Natural killer cell treated with Interleukin-12 subunit alpha and Interleukin-12 subunit beta and Interleukin-15 and Interleukin-18, amount 100 ng/mL, for 72 hours (primary cell): ENCODE data around the gene SCGB3A1. TPM values are rescaled to one million over a fixed set of nuclear protein-coding genes. Genes with fewer than 3 reads are reported as not detected.

Source experiments
- ATAC-seq, 2 donors: fragments of 150-1000 bp; cut with Tn5 transposase in 1 of 2; sonication (Bioruptor Pico), chemical (Tn5 transposase) in 1 of 2; 2 replicates each; pipeline ENCODE4 v1.10.0; 2021
- DNase-seq: peaks from one replicate; pipeline ENCODE4 v3.0.0; 2022; ENCODE audit warnings: low spot score
- H3K27ac Mint-ChIP-seq, 2 donors: 1 replicate in 1 of 2; 2 replicates in 1 of 2; pipeline ENCODE4 v1.8.0; 2022; ENCODE audit warnings: mixed read lengths in 2 of 2, mild to moderate bottlenecking in 1 of 2, moderate library complexity in 1 of 2
- H3K27me3 Mint-ChIP-seq, 2 donors: 1 replicate in 1 of 2; 2 replicates in 1 of 2; pipeline ENCODE4 v1.8.0; 2022; ENCODE audit warnings: mixed read lengths in 2 of 2
- H3K36me3 Mint-ChIP-seq: one replicate; pipeline ENCODE4 v1.8.0; 2022; ENCODE audit warnings: mixed read lengths
- H3K4me1 Mint-ChIP-seq, 2 donors: 1 replicate in 1 of 2; 2 replicates in 1 of 2; pipeline ENCODE4 v1.8.0; 2022; ENCODE audit warnings: low read depth in 2 of 2, mixed read lengths in 2 of 2, mild to moderate bottlenecking in 1 of 2
- H3K4me3 Mint-ChIP-seq: one replicate; pipeline ENCODE4 v1.8.0; 2022; ENCODE audit warnings: mixed read lengths
- H3K9me3 Mint-ChIP-seq: 2 replicates; pipeline ENCODE4 v1.8.0; 2022; ENCODE audit warnings: mixed read lengths
- total RNA-seq, 2 donors: library from RNA; stranded (reverse); gene quantifications; one replicate each; pipeline ENCODE4 v1.2.3, GENCODE V29; 2022

SCGB3A1 gene
- total RNA-seq, 2 donors from 2014 or later: not detected

DNA sequence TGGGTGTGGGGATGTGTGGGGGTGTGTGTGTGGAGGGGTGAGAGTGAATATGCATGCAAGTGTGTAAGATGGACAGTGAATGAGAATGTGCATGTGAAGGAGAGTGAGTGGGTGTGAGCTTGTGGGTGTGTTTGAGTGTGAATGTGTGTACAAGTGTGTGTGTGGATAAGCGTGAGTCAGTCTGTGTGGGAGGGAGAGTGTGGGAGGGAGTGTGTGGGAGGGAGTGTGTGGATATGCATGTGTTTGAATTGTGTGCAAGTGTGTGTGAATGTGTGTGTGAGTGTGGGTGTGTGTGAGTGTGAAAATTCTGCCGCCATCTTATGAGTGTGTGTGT, 3.7 kb upstream of the SCGB3A1 start:
- Mint-ChIP-seq H3K27ac (no peak overlapping the region), H3K27me3 (peaks cover 10 to 12% of the 10 kb centered on the region in 2 donors), H3K4me3 (no peak overlapping the region), H3K36me3 (peaks cover 5% of the 10 kb centered on the region), H3K9me3 (no peaks in the 10 kb centered on the region), H3K4me1 (peaks cover 0 to 4% of the 10 kb centered on the region in 2 donors)
- ATAC-seq: no peak
- no peak for DNase-seq

DNA sequence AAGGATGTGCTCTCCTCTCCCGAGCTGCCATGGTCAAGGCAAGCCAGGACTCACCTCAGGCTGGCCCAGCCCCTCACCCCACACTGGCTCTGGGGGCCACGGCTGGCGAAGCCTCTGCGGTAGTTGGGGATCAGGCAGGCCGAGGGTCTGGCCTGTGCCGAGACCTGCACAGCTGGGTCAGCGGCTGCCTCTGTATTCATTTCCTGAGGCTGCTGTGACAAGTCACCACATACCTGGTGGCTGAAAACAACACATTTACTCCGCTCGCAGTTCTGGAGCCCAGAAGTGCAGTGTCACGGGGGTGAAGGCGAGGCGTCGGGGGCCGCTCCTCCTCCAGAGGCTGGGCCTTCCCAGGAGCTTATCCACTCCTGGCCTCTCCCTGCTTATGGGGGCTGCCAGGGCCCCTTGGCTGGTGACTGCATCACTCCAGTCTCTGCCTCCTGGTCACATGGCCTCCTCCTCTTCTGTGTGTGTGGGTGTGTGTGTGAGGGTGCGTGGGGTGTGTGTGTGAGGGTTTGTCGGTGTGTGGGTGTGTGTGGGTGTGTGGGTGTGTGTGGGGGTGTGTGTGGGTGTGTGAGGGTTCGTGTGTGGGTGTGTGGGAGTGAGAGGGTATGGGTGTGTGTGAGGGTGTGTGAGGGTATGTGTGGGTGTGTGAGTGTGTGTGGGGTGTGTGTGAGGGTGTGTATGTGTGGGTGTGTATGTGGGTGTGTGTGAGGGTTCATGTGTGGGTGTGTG, 3.2 kb upstream of the SCGB3A1 start:
- no peak overlapping the region for H3K27ac Mint-ChIP-seq
- H3K9me3 Mint-ChIP-seq: no peaks in the 10 kb centered on the region
- ATAC-seq (no peak), DNase-seq (no peak)
- H3K4me3 Mint-ChIP-seq: no peak overlapping the region
- peaks cover 5% of the 10 kb centered on the region for H3K36me3 Mint-ChIP-seq
- peaks cover 0 to 4% of the 10 kb centered on the region in 2 donors for H3K4me1 Mint-ChIP-seq
- H3K27me3 Mint-ChIP-seq: peaks cover 12 to 13% of the 10 kb centered on the region in 2 donors

DNA sequence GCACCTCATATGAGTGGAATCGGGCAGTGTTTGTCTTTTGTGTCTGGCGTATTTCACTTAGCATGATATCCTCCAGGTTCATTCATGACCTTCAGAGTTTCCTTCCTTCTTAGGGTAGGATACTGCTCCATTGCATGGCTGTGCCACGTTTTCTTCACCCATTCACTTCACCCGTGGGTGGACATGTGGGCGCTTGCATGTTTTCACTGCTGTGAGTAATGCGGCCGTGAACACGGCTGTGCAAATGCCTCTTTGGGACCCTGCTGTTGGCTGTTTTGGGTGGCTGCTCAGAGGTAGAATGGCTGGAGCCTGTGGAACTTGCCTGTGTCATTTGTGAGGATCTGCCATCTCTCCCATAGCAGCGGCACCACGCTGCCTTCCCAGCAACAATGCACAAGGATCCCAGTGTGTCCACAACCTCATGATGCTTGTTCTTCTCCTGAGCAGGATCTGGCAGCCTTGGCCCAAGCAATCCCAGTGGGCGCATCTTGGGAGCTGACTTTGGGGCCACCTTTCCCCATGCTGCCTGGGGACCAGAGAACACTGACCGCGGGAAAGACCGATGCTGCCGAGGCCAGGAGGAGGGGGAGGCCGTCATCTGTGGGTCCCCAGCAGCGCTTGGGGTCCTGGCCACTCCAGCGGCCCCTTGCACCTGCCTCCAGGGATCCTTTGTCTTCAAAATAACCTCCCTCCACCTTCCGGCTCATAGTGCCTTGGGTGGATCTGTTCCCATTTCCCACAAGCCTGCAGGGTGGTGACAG, 2.3 kb upstream of the SCGB3A1 start:
- Mint-ChIP-seq H3K36me3 (peaks cover 5% of the 10 kb centered on the region), H3K4me3 (no peak overlapping the region), H3K27me3 (peaks cover 12 to 18% of the 10 kb centered on the region in 2 donors), H3K4me1 (peaks cover 0 to 4% of the 10 kb centered on the region in 2 donors), H3K9me3 (no peaks in the 10 kb centered on the region), H3K27ac (no peak overlapping the region)
- ATAC-seq (no peak), DNase-seq (no peak)

DNA sequence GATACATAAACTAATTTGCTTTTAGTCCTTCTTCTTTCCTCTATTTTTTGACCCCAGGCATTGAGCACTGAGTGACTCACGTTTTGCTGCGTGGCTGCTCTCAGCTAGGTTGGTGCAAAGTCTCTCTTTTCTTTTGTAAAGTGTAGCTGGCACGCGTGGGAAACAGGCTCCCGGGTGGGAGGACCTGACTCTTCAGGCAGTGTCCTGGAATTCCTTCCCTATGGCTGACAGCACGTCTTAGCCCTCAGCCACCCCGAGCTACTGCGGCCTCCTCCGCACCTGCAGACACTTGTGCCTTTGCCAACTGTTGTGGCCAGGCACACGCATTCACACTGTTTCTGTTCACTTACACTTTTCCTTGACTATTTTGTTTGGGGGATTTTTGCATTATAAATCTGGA, 877 bp upstream of the SCGB3A1 start:
- Mint-ChIP-seq H3K27me3 (peaks cover 12 to 18% of the 10 kb centered on the region in 2 donors), H3K27ac (no peak overlapping the region), H3K36me3 (peaks cover 5% of the 10 kb centered on the region), H3K4me1 (peaks cover 0 to 4% of the 10 kb centered on the region in 2 donors), H3K4me3 (no peak overlapping the region), H3K9me3 (no peaks in the 10 kb centered on the region)
- no peak for ATAC-seq
- DNase-seq: no peak

DNA sequence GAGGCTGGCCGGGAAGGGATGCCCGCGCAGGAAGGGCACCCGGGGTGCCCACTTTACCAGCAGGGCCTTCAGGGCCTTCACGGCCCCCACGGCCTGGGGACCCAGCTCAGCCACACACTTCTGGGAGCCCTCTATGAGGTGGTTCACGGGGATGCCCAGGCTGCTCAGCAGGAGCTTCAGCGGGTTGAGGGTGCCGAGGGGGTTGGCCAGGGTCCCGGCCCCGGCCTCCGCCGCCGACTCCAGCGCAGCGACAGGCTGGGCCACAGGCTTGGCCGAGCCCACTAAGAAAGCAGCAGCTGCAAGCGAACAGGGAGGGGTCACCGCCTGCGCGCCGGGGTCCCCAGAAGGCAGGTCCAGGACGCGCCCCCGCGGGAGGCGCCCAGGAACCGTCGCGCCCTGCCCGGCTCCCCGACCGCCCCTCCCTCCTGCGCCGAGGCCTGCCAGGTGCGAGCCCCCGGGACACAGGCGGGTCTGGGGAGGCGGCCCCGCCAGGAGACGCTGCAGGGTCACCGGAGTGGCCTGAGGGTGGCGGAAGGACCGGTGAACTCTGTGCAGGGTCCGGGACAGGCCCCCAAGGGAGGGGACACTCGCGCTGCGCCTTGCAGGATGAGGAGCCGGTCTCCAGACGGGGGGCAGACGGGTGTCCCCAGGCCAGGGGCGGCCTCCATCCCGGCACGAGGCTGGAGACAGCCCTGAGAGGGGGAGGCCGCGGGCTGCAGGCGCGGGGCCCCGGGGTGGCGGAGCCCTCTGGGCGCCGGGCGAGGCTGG, 572 bp downstream of the SCGB3A1 start:
- H3K27ac Mint-ChIP-seq: no peak overlapping the region
- no peaks in the 10 kb centered on the region for H3K9me3 Mint-ChIP-seq
- DNase-seq: peak; percentile 50
- peaks cover 5% of the 10 kb centered on the region for H3K36me3 Mint-ChIP-seq
- peaks cover 17 to 18% of the 10 kb centered on the region in 2 donors for H3K27me3 Mint-ChIP-seq
- no peak for ATAC-seq
- no peak overlapping the region for H3K4me3 Mint-ChIP-seq
- H3K4me1 Mint-ChIP-seq: peaks cover 0 to 4% of the 10 kb centered on the region in 2 donors

DNA sequence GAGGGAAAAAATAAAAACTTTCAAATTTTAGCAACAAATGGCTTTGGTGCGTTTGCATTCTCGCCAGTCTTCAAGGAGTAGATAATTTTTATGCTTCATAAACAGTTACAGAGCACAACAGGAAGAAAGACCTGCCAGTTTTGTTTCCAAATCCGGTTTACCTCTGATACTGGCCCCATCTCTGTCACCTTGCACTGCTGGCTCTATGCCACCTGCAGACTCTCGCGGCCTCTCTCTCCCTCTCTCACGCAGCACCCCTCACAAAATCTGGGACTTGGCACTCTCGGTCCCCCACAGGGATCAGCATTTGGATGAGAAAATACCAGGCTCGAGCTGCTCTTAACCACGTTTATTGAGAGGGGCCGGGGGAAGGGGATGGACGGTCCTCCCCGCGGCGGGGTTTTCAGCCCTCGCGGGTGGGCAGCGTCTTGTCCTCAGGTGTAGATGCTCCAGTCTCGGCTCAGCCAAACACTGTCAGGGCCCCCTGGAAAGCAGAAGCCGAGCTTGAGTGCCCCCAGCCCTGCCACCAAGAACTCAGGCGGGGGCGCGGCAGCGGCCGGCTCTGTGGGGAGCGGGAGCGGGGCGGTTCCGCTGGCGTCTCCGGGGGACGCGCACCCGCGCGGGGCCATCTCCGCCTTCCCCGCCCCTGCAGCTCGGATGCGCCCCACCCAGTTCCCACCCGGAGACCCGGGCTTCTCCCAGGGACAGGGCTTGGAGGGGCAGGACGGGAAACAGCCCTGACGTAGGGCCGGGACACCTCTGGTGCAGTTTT, 1.3 kb downstream of the SCGB3A1 start:
- ATAC-seq (no peak), DNase-seq (no peak)
- Mint-ChIP-seq H3K36me3 (peaks cover 5% of the 10 kb centered on the region), H3K4me1 (peaks cover 0 to 4% of the 10 kb centered on the region in 2 donors), H3K9me3 (no peaks in the 10 kb centered on the region), H3K27me3 (peaks cover 18 to 19% of the 10 kb centered on the region in 2 donors), H3K27ac (no peak overlapping the region), H3K4me3 (no peak overlapping the region)

DNA sequence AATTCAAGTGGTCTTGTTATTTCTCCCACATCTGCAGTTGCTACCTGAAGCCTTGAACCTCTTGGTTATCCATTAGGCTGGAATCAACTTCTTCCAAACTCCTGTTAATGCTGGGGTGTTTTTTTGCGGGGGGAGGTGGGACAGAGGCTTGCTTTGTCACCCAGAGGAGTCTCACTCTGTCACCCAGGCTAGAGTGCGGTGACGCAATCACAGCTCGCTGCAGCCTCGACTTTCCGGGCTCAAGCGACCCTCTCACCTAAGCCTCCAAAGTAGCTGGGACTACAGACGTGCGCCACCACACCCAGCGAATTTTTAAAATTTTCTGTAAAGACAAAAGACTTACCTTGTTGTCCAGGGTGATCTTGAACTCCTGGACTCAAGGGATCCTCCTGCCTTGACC, 4.4 kb downstream of the SCGB3A1 start:
- no peaks in the 10 kb centered on the region for H3K4me1 Mint-ChIP-seq
- H3K27ac Mint-ChIP-seq: no peak overlapping the region

DNA sequence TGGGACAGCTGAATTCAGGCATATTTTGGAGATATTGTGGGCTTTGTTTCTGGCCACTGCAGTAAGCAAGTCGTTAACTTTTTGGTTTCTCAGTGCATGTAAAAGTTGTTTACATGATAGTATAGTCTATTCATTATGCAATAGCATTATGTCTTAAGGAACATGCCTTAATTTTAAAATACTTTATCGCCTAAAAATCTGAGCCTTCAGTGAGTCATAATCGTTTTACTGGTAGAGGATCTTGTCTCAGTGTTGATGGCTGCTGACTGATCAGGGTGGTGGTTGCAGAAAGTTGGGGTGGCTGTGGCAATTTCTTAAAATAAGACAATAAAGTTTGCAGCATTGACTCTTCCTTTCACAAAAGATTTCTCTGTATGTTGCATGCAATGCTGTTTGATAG, 5.1 kb downstream of the SCGB3A1 start:
- no peak for DNase-seq
- Mint-ChIP-seq H3K9me3 (no peaks in the 10 kb centered on the region), H3K4me1 (no peaks in the 10 kb centered on the region), H3K36me3 (no peaks in the 10 kb centered on the region), H3K27ac (no peak overlapping the region), H3K27me3 (peaks cover 12 to 21% of the 10 kb centered on the region in 2 donors), H3K4me3 (no peak overlapping the region)
- ATAC-seq: no peak

More for the DNA sequence above, 4.4 kb downstream of the SCGB3A1 start:
- Mint-ChIP-seq H3K4me3 (no peak overlapping the region), H3K27me3 (peaks cover 12 to 22% of the 10 kb centered on the region in 2 donors), H3K9me3 (no peaks in the 10 kb centered on the region), H3K36me3 (peaks cover under 1% of the 10 kb centered on the region)
- DNase-seq: no peak
- ATAC-seq: no peak

DNA sequence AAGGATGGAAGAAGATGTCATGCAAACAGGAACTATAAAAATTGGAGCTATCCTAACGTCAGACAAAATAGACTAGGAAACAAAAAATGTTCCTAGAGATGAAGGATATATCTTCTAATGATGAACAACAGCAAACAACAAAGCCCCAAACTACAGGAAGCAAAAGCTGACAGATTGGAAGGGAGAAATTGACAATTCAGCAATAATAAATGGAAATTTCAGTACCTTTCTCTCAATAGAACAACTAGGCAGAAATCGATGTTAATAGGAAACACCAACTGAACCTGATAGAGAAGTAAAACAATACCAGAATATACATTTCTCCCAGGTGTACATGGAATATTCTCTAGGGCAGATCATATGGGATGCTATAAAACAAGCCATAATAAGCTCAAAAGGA, 7.6 kb downstream of the SCGB3A1 start:
- no peaks in the 10 kb centered on the region for H3K9me3 Mint-ChIP-seq
- H3K27me3 Mint-ChIP-seq: peaks cover 12% of the 10 kb centered on the region in 2 donors
- no peak overlapping the region for H3K4me3 Mint-ChIP-seq
- no peak overlapping the region for H3K27ac Mint-ChIP-seq
- DNase-seq: no peak
- no peaks in the 10 kb centered on the region for H3K4me1 Mint-ChIP-seq
- ATAC-seq: no peak
- no peaks in the 10 kb centered on the region for H3K36me3 Mint-ChIP-seq

DNA sequence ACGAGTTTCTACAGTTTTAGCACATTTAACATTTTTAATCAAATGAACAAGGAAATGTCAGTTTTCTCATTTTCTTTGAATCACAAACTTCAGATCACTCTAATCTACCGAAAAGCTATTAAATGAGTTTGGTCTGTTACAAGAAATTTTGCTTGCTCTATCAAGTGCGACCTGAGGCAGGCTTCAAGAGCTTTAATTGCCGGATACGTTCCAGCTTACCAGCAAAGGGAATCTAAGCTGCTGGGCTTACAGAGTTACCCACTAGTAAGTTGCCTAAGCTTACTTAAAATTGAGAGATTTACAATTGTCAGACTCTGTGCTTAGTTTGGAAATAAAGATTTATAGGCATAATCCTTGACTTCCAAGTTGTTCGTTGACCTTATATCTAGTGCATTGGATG, 10.6 kb downstream of the SCGB3A1 start:
- Mint-ChIP-seq H3K9me3 (no peaks in the 10 kb centered on the region), H3K36me3 (peaks cover 6% of the 10 kb centered on the region), H3K4me1 (no peaks in the 10 kb centered on the region), H3K4me3 (no peak overlapping the region), H3K27me3 (peaks cover 7 to 12% of the 10 kb centered on the region in 2 donors), H3K27ac (no peak overlapping the region)
- ATAC-seq: no peak
- DNase-seq: no peak

DNA sequence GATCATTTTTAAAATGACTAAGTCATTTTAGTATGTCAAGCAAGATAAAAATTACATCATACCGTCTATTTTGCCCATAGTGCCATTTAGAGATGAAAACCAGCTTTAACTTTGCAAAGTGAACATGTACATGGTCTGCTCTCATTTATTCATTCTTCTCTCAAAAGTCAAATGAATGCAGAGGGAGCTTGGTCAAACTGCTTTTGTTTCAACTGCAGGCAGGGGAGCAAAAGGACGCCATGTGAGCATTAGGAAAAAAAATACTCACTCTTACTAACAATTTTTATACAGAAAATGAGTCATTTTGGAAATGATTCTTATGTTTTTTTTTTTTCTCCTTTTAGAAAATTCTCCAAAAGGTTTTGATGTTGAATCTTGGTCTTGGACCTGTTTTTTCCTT, 15.7 kb downstream of the SCGB3A1 start:
- no peak overlapping the region for H3K27ac Mint-ChIP-seq
- no peaks in the 10 kb centered on the region for H3K9me3 Mint-ChIP-seq
- peaks cover 14% of the 10 kb centered on the region for H3K36me3 Mint-ChIP-seq
- ATAC-seq: no peak
- H3K4me1 Mint-ChIP-seq: no peaks in the 10 kb centered on the region
- H3K27me3 Mint-ChIP-seq: no peaks in the 10 kb centered on the region
- no peak overlapping the region for H3K4me3 Mint-ChIP-seq
- DNase-seq: no peak

DNA sequence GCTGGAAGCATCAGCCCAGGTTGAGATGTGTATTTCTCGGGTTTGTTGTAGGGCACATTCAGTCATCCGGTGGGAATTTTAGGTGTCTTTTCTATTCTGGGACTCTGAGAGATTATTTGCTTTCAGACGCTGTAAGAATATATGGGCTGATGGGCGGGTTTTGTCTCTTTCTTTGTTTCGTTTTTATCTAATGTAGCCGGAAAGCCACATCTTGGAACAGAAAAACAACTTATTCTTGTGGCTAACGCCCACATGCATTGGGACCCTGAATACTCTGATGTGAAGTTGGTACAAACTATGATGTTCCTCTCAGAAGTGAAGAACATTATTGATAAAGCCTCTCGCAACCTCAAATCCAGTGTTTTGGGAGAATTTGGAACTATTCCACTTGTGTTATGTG, 22.4 kb downstream of the SCGB3A1 start:
- no peak for ATAC-seq
- no peak for DNase-seq
- peaks cover 0 to 2% of the 10 kb centered on the region in 2 donors for H3K4me1 Mint-ChIP-seq
- no peak overlapping the region for H3K4me3 Mint-ChIP-seq
- no peak overlapping the region for H3K27ac Mint-ChIP-seq
- no peaks in the 10 kb centered on the region for H3K9me3 Mint-ChIP-seq
- peaks cover 20% of the 10 kb centered on the region for H3K36me3 Mint-ChIP-seq
- H3K27me3 Mint-ChIP-seq: no peaks in the 10 kb centered on the region

DNA sequence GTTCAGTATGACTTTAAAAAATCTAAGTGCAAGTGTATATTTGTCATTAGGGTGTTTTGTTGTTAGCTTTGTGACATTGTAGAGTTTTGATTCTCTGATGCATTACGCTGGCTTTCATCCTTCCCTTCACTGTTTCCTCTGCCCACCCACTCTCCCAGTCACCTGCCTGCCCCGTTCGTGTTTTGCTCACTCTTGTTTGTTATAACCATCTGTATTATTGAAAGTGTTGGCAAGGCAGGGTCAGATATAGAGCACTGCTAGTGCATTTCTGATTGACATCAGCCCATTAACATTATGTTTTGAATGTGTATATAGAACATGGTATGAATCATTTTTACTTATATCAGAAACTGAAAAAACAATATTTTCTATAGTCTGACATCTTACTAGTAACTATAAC, 27.3 kb downstream of the SCGB3A1 start:
- Mint-ChIP-seq H3K4me3 (no peak overlapping the region), H3K27me3 (no peaks in the 10 kb centered on the region), H3K27ac (no peak overlapping the region), H3K36me3 (peaks cover 20% of the 10 kb centered on the region), H3K4me1 (peaks cover 14 to 20% of the 10 kb centered on the region in 2 donors), H3K9me3 (no peaks in the 10 kb centered on the region)
- DNase-seq (no peak), ATAC-seq (no peak)
